Coronary artery (tissue), 2 donors: Measurements from ENCODE around the gene NEU1.
"Not testable (repeated sequence)": the region's sequence is repeated elsewhere in the genome, so short reads cannot be mapped to it uniquely, and the experiment has no call there.

Experiments
- DNase-seq: peaks from one replicate; pipeline ENCODE4 v3.0.0-alpha.2; 2017; ENCODE audit warnings: low spot score
- H3K27ac ChIP-seq, 2 donors: fragments of 200-600 bp; sonication (generic); one replicate each; pipeline ENCODE4 v1.5.1; 2016 to 2019
- H3K4me3 ChIP-seq: fragments of 200-600 bp; sonication (generic); 2 replicates; pipeline ENCODE4 v1.5.1; 2016; ENCODE audit warnings: mild to moderate bottlenecking, moderate library complexity
- CTCF ChIP-seq: fragments of 200-600 bp; sonication (generic); IDR thresholded peaks from one replicate; pipeline ENCODE4 v1.5.1; 2019; ENCODE audit warnings: antibody characterized with exemption

Gene NEU1

GRCh38 chr6:31862344-31863235, at the start of gene NEU1:
Gene NEU1 (minus strand): TSS chr6:31862821. CDS start chr6:31862776, 45 bp downstream.
- DNase-seq: peak; percentile 100
- no peak for TF ChIP-seq CTCF
- Histone ChIP-seq H3K27ac (peak within 1 kb of the TSS; percentile 78 to 96), H3K4me3 (peak within 1 kb of the TSS; percentile 97)

- no peak overlapping the region for H3K27ac ChIP-seq
- no peak for DNase-seq
- TF ChIP-seq CTCF: no peak
- H3K4me3 ChIP-seq: no peak overlapping the region
Measured at GRCh38 chr6:31911826-31912585, 49.4 kb upstream of the NEU1 start.

- not testable (repeated sequence) for DNase-seq, H3K27ac ChIP-seq, H3K4me3 ChIP-seq
Measured at GRCh38 chr6:31909298-31909697, 46.7 kb upstream of the NEU1 start.

- Histone ChIP-seq H3K27ac (no peak overlapping the region), H3K4me3 (no peak overlapping the region)
- TF ChIP-seq CTCF: no peak
- DNase-seq: no peak
Measured at GRCh38 chr6:31908791-31909190, 46.2 kb upstream of the NEU1 start.

- not testable (repeated sequence) for DNase-seq, H3K27ac ChIP-seq, H3K4me3 ChIP-seq
Measured at GRCh38 chr6:31908255-31908654, 45.6 kb upstream of the NEU1 start.

GRCh38 chr6:31907158-31907813, 44.7 kb upstream of the NEU1 start:
- Histone ChIP-seq H3K4me3 (no peak overlapping the region), H3K27ac (no peak overlapping the region)
- DNase-seq: no peak
- TF ChIP-seq CTCF: no peak

GRCh38 chr6:31906727-31907126, 44.1 kb upstream of the NEU1 start:
- H3K4me3 ChIP-seq, H3K27ac ChIP-seq, DNase-seq: not testable (repeated sequence)

- Histone ChIP-seq H3K27ac (no peak overlapping the region), H3K4me3 (no peak overlapping the region)
- no peak for TF ChIP-seq CTCF
- no peak for DNase-seq
Measured at GRCh38 chr6:31906122-31906521, 43.5 kb upstream of the NEU1 start.
